ENCODE data around the gene RABGGTA. TPM values are rescaled to one million over a fixed set of nuclear protein-coding genes. Genes with fewer than 3 reads are reported as not detected.
"Not testable (repeated sequence)": the region's sequence is repeated elsewhere in the genome, so short reads cannot be mapped to it uniquely, and the experiment has no call there.

RABGGTA gene
- total RNA-seq, 1 donor from 2014 or later: 27.0 TPM

GRCh38 chr14:24249230-24250021 lies 22.0 kb downstream of the RABGGTA start:
- no peak overlapping the region for H3K4me3 Mint-ChIP-seq (ENCODE audit: unreplicated experiment)
- no peak for TF ChIP-seq CTCF (IDR thresholded peaks at IDR 0.05)
- peaks cover 12% of the 10 kb centered on the region for H3K4me1 Mint-ChIP-seq (ENCODE audit: low read depth)
- no peaks in the 10 kb centered on the region for H3K27me3 Mint-ChIP-seq (ENCODE audit: low read depth)
- no peak for DNase-seq (ENCODE audit: low spot score)
- H3K27ac Mint-ChIP-seq (ENCODE audit: unreplicated experiment): no peak overlapping the region
- peaks cover 6% of the 10 kb centered on the region for H3K36me3 Mint-ChIP-seq (ENCODE audit: low read depth)
- no peaks in the 10 kb centered on the region for H3K9me3 Mint-ChIP-seq (ENCODE audit: low read depth)

- no peak overlapping the region for H3K4me3 Mint-ChIP-seq (ENCODE audit: unreplicated experiment)
These were observed 24.0 kb downstream of the RABGGTA start for GRCh38 chr14:24247422-24247821.

GRCh38 chr14:24246765-24247212 lies 24.6 kb downstream of the RABGGTA start:
- Mint-ChIP-seq H3K27ac (ENCODE audit: unreplicated experiment) (no peak overlapping the region), H3K9me3 (ENCODE audit: low read depth) (no peaks in the 10 kb centered on the region), H3K36me3 (ENCODE audit: low read depth) (peaks cover 4% of the 10 kb centered on the region), H3K4me1 (ENCODE audit: low read depth) (peaks cover 15% of the 10 kb centered on the region), H3K27me3 (ENCODE audit: low read depth) (no peaks in the 10 kb centered on the region), H3K4me3 (ENCODE audit: unreplicated experiment) (no peak overlapping the region)
- DNase-seq (ENCODE audit: low spot score): peak; percentile 25
- TF ChIP-seq CTCF (IDR thresholded peaks at IDR 0.05): no peak

More at GRCh38 chr14:24247422-24247821, 24.0 kb downstream of the RABGGTA start:
- no peak for TF ChIP-seq CTCF (IDR thresholded peaks at IDR 0.05)
- DNase-seq (ENCODE audit: low spot score): no peak
- Mint-ChIP-seq H3K27ac (ENCODE audit: unreplicated experiment) (no peak overlapping the region), H3K4me1 (ENCODE audit: low read depth) (peaks cover 22% of the 10 kb centered on the region), H3K27me3 (ENCODE audit: low read depth) (no peaks in the 10 kb centered on the region), H3K36me3 (ENCODE audit: low read depth) (peaks cover 4% of the 10 kb centered on the region), H3K9me3 (ENCODE audit: low read depth) (no peaks in the 10 kb centered on the region)

GRCh38 chr14:24245350-24245749 lies 26.0 kb downstream of the RABGGTA start:
- peak; percentile 37 for DNase-seq (ENCODE audit: low spot score)
- H3K27me3 Mint-ChIP-seq (ENCODE audit: low read depth); H3K9me3 Mint-ChIP-seq (ENCODE audit: low read depth); H3K27ac Mint-ChIP-seq (ENCODE audit: unreplicated experiment); H3K4me3 Mint-ChIP-seq (ENCODE audit: unreplicated experiment); H3K36me3 Mint-ChIP-seq (ENCODE audit: low read depth): not testable (repeated sequence)
- H3K4me1 Mint-ChIP-seq (ENCODE audit: low read depth): peaks cover 20% of the 10 kb centered on the region

- Mint-ChIP-seq H3K4me1 (ENCODE audit: low read depth) (peaks cover 40% of the 10 kb centered on the region), H3K27ac (ENCODE audit: unreplicated experiment) (peak overlapping the region; percentile 99), H3K27me3 (ENCODE audit: low read depth) (no peaks in the 10 kb centered on the region), H3K9me3 (ENCODE audit: low read depth) (no peaks in the 10 kb centered on the region), H3K4me3 (ENCODE audit: unreplicated experiment) (peak overlapping the region; percentile 94), H3K36me3 (ENCODE audit: low read depth) (peaks cover 2% of the 10 kb centered on the region)
- TF ChIP-seq CTCF (IDR thresholded peaks at IDR 0.05): no peak
- DNase-seq (ENCODE audit: low spot score): peak; percentile 40
These were observed 28.0 kb downstream of the RABGGTA start for GRCh38 chr14:24243336-24243836.
